Cerebellar nuclear complex (tissue), 1 donor: ENCODE measurements around the gene FAM241A.
"Not testable (repeated sequence)": the region's sequence is repeated elsewhere in the genome, so short reads cannot be mapped to it uniquely, and the experiment has no call there.

Source experiments
- DNase-seq, 2 experiments: peaks; one replicate each; lab custom pipeline; 2025; lab: John Stamatoyannopoulos, UW

The FAM241A gene

DNA sequence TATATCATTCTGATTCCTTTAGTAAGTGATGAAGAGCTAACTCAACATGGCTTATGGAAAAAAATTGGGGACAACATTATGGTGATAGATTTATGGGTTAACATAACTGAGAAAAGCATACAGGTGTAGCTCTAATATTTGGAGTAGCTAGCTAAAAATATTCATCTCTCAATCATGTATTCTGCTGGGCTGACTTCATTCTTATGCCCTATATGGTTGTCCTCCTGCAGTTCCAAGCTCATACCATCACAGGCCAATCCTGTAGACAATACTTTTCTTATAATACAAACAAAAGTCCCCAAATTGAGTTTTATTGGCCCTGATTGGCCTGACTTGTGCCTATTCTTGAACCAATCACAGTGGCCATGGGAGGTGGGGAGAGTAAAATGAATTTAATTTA, 6.7 kb upstream of the FAM241A start:
- DNase-seq, result no peak

DNA sequence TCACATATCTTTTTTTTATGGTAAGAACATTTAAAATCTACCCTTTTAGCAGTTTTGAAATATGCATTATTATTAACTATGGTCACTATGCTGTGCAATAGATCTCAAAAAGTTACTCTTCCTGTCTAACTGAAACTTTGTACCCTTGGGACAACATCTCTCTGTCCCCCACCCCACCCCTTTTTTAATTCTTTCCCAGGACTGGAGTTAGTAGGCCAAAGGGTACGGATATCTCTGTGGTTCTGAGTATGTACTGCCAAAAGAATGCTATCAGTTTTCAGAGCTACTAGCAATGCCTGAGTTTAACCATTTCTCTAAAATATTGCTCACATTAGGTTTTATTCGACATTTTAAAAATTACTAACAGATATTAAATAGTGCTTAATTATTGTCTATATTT, 4.7 kb upstream of the FAM241A start:
- no peak for DNase-seq

DNA sequence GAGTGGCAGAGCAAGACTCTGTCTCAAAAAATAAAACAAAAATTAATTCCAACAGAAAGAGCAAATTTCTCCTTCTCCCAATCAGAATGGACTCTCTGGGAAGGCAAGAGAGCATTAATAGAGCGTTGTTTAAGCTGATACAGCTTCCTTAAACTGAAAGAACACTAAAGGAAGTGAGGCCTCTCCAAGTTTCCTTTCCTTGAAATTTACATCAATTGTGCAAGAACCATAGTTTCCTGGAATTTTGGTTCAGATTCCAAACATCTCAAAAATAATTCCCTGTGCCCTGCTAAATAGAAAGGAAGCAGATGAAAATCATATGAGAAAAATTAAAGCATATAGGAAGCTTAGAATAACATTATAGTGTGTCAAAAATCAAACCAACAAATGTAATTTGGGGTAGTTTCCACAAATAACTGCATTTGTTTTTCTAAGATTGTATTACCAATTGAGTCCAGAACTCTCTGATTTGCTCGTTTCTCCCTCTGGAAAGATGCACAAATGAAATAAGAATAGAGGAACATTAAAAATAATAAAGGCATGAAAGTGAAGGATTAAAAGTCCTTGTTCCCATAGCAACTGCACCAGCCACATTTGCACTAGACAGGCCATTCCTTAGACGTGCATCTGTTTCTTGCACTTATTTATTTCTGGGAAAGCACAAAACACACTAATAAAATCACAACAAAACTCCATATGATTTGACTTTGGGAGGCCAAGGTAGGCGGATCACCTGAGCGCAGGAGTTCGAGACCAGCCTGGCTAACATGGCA, 3.7 kb upstream of the FAM241A start:
- no peak for DNase-seq

DNA sequence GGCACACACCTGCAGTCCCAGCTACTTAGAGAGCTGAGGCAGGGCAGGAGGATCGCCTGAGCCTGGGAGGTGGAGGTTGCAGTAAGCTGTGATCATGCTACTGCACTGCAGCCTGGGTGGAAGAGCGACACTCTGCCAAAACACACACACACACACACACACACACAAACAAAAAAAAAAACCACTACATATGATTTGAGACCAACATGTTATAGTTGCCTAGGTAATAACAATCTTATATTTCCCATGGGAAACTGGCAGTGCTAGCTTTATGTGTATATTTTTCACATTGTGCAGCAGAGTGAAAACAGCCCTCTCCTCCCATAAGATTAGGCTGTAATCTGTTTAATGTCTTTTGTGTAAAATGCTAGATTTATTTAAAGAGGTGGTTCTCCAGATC, 3.1 kb upstream of the FAM241A start:
- DNase-seq, result no peak

DNA sequence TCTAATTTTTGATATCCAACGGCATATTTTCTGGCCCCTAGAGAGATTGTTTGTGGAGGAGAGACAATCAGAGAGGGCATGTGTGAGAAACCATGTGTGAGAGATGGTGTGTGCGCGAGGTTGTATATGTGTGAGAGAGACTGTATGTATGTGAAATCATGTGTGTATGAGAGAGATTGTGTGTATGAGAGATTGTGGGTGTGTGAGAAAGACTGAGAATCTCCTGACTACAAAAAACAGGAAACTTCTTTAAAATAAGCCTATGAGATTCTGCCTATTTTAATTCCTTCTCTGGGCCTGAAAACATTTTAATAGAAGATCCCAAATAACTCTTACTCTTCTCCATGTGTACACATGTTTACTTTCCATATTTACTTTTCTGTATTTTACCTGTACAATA, 1.5 kb upstream of the FAM241A start:
- no peak for DNase-seq

DNA sequence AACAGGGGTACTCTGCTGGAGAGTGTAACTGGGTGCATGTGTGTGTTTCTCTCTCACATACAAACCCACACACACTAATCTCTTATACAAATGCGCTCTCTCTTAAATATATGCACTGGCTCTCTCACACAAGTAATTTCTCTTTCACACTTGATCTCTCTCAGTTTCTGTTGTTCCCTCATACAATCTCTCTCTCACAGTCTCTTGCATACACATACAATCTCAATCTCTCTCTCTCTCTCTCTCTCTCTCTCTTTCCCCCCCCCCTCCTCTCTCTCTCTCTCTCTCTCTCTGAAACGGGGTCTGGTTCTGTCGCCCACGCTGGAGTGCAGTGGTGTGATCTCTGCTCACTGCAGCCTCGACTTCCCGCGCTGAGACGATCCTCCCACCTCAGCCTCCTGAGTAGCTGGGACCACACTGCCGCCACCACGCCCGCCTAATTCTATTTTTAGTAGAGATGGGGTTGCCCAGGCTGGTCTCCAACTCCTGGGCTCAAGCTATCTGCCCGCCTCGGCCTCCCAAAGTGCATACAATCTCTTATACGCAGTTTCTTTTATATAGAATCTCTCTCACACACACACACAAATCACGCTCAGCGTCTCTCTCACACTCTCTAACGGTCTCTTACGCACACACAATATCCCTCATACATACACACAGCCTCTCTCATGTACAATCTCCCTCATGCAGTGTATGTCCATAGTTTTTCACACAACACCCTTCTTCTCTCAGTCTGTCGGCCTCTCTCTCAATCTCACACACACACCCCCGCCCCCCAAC, 518 bp upstream of the FAM241A start:
- peak in 1 of 2 experiments; percentile 48 for DNase-seq

- DNase-seq, result no peak
Measured at GRCh38 chr4:112145790-112146501, 692 bp downstream of the FAM241A start.

DNA sequence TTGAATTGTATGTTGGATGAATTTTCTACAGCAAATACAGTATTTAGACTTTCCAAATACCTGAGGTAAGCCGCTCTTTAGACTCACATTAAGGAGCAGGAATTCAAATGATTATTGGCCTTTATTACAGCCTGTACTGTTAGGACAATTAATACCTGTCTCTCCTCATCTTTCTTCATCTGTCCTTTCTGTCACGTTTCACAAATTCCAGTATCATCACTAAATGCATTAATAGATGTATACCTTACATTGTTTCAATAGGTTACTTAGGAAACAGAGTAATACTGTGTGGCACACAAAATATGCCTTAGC, 1.2 kb downstream of the FAM241A start:
- no peak for DNase-seq

GRCh38 chr4:112147697-112148096, 2.4 kb downstream of the FAM241A start:
- no peak for DNase-seq

- DNase-seq, result no peak
Measured at GRCh38 chr4:112150920-112151319, 5.7 kb downstream of the FAM241A start.

DNA sequence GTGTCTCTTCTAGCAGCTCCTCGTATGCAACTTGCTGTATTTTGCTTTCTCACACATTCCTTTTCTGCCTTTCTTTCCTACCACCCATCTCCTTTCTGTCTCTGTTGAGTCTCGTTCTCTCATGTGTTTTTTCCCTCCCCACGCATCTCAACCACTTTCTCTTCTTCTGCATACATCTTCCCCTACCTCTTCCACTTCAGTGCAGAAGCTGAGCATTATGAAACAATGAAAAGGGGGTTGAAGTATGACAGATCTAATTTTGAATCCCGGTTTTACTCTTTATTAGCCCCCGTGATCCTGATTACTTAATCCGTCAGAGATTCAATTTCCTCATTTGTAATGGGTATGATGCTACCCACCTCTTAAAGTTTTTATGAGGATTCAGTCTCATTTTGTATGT, 7.3 kb downstream of the FAM241A start:
- DNase-seq, result no peak

GRCh38 chr4:112153211-112153791, 8.0 kb downstream of the FAM241A start:
- no peak for DNase-seq

DNA sequence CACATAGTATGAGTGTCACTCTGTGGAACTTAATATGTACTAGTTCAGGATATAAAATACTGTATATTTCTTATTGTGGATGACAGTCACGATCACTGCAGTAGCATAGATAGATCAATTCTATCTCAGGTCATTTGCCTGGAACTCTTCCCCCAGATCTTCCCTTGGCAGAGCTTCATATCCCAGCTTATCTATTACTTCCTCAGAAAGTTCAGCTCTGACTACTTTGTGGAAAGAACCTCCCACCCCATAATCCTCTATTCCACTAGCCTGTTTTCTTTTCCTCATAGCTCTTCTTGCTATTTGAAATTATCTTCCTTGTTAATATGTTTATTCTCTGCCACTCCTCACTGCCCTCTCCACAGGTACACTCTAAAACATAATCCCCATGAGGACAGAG, 10.9 kb downstream of the FAM241A start:
- DNase-seq, result no peak

DNA sequence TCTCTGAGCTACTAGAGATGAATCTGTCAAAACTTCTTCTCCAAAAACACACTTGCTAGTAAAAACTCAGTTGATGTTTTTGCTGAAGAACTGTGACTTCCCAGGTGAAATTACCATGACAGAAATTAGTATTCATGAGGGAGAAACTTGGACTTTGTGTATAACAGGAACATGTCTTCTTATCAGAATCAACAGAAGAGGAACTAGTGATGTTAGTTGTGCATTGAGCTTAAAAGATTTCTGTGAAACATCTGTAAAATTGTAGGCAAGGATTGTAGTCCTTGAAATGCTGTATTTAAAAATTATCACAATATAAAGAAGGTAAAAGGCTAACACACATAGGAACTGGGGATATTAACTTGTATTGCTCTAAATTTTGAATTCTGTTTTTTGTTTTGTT, 11.3 kb downstream of the FAM241A start:
- DNase-seq, result no peak

GRCh38 chr4:112163706-112164105, 18.5 kb downstream of the FAM241A start:
- not testable (repeated sequence) for DNase-seq

DNA sequence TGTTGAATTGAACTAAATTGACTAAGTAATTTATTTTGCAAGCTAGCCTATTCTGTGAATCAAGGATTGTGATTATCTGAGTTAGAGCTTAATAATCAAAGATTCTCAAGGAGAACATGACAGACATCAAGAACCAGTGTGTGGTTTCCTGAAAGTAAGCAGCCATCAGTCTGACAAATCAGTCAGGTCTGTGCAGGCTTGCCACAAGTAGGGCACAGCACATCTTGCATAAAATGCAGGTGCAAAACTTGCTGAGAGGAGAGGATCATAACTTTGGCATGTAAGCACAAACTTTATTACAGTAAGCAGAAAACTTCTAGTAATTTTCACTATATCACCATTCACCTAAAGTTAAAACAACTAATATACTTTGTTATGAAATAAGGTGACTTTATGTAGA, 22.5 kb downstream of the FAM241A start:
- DNase-seq, result no peak

GRCh38 chr4:112168719-112169500, 23.7 kb downstream of the FAM241A start:
- DNase-seq, result no peak

- DNase-seq, result no peak
Measured at GRCh38 chr4:112170451-112170993, 25.3 kb downstream of the FAM241A start.

- DNase-seq, result not testable (repeated sequence)
Measured at GRCh38 chr4:112171051-112171763, 26.0 kb downstream of the FAM241A start.

- DNase-seq, result no peak
Measured at GRCh38 chr4:112172180-112172579, 26.9 kb downstream of the FAM241A start.
